PC-3 (cell line): Measurements from ENCODE around the gene ALKBH3.

Source experiments
- CTCF ChIP-seq: fragments of 300-600 bp; sonication (generic); conservative IDR thresholded peaks from 2 replicates; pipeline ENCODE4 v1.5.1; 2017; ENCODE audit warnings: antibody characterized with exemption, low read depth, mild to moderate bottlenecking, low read length
- EZH2 ChIP-seq: fragments of 300-600 bp; sonication (generic); IDR thresholded peaks from one replicate; pipeline ENCODE4 v1.6.1; 2017; ENCODE audit warnings: antibody characterized with exemption, mild to moderate bottlenecking, low read length; ENCODE audit not compliant: unreplicated experiment
- EZH2phosphoT487 ChIP-seq: fragments of 300-600 bp; sonication (generic); IDR thresholded peaks from 2 replicates; pipeline ENCODE4 v1.6.1; 2018; ENCODE audit warnings: mild to moderate bottlenecking, antibody characterized with exemption, low read length, borderline replicate concordance

GRCh38 chr11:43874078-43874477, 6.6 kb upstream of the ALKBH3 start:
- TF ChIP-seq EZH2 (no peak), CTCF (no peak), EZH2phosphoT487 (no peak)
